GM10847 (cell line): ENCODE results near the gene SPTBN2.

ENCODE experiments used
- POLR2A ChIP-seq: IDR thresholded peaks from 2 replicates; pipeline ENCODE4 v1.6.1; 2011; ENCODE audit not compliant: insufficient read length; ENCODE audit errors: extremely low read depth

The SPTBN2 gene

DNA sequence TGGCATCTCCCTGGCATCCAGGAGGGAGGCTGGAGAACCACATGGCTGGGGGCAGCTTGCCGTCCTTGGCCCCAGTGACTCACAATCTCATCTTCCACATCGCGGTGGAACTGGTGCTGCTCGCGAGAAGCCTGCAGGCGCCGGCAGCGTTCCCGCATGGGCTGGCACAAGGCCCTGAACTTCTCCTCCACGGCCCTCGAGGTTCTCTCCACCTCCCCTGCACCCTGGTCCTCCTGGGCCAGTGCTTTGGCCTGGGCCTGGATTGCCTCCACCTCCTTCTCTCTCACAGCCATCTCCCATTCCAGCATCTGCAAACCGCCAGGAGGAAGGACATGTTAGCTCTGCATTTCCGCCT is 35.0 kb downstream of the SPTBN2 start:
- TF ChIP-seq POLR2A: no peak

- no peak for TF ChIP-seq POLR2A
Measured at GRCh38 chr11:66693356-66694055, 35.5 kb downstream of the SPTBN2 start.

GRCh38 chr11:66692871-66693331 is 36.1 kb downstream of the SPTBN2 start:
- no peak for TF ChIP-seq POLR2A

- TF ChIP-seq POLR2A: no peak
Measured at GRCh38 chr11:66692446-66692845, 36.6 kb downstream of the SPTBN2 start.

DNA sequence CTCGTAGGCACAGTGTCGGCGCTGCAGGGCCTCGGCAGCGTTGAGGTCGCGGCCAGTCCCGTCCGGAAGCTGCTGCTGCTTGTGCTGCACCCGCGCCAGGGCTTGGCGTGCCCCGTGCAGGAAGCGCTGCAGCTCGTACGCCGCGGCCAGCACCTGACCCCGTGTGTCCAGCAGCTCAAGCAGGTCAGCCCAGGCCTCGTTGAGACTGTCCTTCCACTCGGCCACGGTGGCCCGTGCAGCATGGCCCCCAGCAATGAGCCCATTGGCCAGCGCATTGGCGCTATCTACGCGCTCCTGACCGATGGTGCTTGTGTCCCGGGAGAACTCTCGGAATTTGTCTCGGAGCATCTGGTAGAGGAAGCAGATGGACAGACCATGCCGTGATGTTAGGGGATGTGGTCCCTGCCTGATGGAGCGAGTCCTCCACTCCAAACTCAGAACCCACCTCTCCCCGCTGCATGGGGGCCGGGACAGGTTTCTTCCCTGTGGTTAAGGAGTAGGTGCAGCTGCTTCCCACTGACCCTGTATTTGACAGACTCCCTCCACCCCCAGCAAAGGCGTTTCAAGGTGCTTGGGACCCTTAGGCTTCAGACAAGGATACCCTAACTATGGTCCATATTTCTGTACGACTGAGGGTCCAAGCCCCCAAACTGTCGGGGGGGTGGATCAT is 37.6 kb downstream of the SPTBN2 start:
- no peak for TF ChIP-seq POLR2A

DNA sequence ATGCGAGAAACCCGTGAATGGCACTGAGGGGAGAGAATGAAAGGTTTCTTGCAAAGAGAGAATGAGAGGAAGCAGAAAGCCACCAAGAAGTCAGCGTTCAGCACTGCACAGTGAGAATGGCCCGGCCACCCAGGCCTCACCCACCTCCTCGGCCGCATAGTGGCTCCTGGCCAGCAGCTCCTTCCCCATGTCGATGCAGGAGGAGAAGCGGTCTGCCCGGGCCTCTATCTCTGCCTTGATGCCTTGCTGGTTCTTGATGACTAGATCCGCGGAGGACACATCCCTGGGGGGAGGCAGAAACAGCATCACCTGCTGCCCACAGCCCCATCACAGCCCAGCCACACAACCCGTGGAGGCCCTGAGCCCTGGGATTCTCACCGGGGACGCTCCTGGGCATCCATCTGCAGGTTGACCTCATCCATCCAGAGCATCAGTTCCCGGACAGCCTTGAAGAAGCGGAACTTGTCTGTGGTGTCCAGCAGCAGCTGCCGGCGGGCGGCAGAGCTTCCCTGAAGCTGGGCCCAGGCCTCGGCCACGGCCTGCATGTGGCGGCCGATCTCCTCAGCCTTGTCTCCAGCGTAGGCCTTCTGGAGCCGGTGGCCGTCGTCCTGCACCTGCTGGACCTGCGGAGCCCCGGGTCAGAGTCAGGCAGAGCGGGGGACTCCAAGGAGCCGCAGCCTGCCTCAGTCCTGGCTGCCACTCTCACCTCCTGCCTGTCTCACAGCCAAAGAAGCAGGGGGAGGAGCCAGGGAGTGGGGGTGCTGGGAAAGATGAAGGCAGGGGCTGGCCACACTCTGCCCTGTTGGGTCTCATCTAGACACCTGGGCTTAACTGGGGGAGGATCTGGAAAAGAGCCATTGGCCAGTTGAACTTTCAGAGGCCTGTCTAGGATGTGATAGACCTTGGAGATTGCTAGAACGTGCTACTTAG is 39.1 kb downstream of the SPTBN2 start:
- no peak for TF ChIP-seq POLR2A

DNA sequence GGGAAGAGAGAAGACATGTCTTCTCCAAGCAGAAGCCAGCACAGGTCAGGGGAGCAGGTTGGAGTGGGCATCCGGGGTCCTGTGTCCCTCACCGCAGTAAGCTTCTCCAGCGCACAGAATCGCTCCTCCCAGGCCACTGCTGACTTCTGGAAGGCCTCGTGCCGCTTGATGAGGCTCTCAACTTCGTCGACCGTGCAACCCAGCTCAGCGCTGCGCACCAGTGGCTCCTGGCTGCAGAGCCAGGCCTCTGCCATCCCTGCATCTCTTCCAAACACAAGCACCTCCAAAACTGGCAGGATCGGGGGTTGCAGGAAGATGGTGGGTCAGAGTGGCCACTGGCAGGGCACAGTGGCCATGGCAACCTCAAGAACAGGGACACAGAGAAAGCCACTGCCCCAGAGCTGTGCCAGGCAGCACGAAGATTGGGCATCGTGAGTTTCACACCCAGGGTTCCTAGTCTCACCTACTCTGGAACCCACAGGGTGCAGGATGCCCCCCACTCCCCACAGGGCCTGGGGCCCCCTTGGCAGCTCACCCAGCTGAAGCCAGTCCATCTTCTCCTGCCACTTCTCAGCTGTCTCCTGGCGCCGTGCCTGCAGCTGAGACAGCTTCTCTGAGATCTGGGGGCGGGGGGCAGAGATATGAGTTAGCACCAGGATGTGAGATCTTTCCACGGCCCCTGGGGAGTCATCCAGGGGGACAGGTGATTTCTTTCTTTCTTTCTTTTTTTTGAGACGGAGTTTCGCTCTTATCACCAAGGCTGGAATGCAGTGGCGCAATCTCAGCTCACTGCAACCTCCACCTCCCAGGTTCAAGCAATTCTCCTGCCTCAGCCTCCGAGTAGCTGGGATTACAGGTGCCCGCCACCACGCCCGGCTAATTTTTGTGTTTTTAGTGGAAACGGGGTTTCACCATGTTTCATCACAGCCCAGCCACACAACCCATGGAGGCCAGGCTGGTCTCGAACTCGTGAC is 40.2 kb downstream of the SPTBN2 start:
- no peak for TF ChIP-seq POLR2A

GRCh38 chr11:66687831-66688281 is 41.2 kb downstream of the SPTBN2 start:
- no peak for TF ChIP-seq POLR2A

DNA sequence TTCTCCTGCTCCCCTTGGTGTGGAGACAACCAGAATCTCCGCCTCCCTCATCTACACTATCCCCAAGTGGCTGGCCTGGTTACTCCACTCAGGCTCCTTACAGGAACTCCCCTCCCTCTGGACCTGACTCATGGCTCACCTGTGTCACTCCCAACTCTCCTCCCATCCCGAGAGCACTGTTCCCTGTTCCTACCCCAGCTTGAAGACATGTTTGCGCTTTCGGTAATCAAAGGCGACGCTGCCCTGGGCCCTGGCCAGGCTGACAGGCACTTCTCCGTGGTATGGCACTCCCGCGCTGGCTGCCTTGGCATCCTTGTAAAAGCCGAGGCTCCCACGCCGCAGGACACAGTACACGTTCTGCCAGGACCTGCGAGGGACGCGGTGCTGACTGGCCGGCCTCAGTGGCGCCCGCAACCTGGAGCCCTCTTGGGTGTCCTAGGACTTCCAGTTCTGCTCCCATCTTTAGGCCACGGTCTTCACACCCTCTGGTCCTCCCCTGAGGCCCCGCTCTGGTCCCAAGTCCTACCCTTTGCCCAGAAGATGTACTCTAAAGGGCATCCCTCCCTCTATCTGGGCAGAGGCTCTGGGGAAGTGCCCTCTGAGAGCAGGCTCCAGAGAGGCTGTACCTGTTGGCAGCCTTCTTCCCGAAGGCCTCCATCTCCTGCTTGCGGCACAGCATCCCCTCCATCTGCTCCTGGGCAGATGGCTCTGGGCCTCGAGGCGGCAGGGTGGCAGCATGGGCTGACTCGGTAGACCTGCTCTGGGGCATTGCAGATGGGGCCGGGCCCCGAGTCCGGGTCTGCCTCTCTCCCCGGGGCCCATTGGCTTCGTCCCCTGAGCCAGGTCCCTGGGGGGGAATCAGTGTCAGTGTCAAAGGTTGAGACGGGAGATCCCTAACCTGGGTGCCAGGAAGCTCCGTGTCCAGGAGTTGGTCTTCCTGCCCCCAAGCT is 41.9 kb downstream of the SPTBN2 start:
- TF ChIP-seq POLR2A: no peak

DNA sequence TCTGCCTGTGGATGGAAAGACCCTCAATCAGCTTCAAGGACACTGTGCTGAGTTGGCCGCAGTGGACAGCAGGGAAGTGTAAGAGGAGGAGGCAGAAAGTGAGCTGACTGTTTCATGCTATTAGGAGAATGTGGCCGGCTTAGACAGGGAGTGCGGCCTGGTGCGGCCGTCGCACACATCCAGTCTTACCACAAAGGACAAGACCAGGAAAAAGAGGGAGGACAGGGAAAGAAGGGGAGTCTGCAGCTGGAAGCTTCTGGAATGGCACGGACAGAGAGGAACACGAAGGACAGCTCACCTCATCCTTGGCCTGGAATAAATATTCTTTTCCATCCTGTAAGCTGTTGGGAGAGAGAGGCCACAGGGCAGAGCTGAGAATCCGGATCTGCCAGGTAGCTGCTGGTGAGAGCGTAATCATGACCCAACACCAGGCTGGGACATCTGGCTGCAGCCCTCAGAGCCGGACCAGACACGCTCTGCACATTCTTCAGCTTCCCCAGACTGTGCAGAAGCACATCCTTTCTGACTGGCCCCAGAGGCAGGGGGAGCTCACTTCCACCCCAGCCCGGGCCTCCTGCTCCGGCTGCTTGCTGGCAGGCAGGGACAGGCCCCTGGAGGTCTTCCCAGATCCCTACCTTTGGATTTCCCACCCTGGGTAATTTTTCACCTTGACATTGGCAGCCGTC is 42.8 kb downstream of the SPTBN2 start:
- no peak for TF ChIP-seq POLR2A

DNA sequence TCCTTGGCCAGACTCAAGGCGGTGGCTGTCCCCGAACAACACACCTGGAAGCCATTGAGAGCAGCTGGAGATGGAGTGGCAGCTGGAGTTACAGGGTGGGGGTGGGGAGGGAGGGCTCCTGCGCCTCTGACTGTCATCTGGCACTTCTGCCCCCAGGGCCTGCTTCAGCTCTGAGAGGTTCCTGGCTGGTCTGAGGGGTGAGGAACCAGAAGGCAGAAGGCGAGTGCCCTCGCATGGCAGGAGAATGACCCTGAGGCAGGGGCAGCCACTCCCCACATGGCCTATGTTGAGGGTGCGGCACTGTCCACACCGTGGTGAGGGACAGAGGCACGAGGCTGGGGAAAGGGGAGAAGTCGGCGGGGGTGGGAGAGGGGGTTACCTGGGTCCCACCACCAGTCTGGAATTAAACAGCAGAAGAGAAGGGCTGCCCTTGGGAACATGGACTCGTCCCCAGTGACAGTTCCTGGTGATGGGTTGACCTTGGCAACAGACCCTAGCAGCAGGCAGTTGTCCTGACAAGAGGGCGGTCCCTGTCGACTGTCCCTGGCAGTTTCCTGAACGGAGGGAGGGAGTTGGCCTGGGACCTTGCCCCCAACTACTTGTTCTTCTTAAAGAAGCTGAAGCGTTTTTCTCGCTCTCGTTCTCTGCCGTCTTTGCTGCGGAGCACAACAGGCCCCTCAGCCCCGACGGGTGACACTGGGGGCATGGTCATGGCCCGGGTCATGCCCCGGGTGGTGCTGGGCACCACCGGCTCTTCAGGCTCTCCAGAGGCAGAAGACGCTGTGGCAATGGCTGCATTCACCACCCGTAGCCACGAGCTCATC is 43.5 kb downstream of the SPTBN2 start:
- no peak for TF ChIP-seq POLR2A

GRCh38 chr11:66684635-66685034 is 44.4 kb downstream of the SPTBN2 start:
- no peak for TF ChIP-seq POLR2A

GRCh38 chr11:66683877-66684276 is 45.1 kb downstream of the SPTBN2 start:
- TF ChIP-seq POLR2A: no peak
